ENCODE results near the gene APOA4.

DNA sequence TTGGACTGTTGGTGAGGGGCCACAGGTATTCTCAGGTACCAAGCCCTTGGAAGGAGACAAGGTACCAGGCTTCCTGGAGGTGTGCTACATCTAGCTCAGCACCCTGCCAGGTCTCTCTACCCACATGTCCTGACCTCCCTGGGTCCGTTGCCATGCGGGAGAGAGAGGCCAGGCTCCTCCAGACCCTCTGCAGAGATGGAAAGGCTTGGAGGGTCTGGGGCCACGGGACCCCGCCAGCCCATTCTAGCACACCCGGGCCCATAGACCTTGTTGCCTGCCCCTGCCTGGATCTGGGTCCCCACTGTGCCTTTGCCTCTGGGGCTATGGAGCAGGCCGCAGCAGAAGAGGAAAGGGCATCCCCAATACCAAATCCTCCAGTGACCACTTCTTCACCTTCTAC, 4.4 kb upstream of the APOA4 start:
- TF ChIP-seq, protein P1, sequence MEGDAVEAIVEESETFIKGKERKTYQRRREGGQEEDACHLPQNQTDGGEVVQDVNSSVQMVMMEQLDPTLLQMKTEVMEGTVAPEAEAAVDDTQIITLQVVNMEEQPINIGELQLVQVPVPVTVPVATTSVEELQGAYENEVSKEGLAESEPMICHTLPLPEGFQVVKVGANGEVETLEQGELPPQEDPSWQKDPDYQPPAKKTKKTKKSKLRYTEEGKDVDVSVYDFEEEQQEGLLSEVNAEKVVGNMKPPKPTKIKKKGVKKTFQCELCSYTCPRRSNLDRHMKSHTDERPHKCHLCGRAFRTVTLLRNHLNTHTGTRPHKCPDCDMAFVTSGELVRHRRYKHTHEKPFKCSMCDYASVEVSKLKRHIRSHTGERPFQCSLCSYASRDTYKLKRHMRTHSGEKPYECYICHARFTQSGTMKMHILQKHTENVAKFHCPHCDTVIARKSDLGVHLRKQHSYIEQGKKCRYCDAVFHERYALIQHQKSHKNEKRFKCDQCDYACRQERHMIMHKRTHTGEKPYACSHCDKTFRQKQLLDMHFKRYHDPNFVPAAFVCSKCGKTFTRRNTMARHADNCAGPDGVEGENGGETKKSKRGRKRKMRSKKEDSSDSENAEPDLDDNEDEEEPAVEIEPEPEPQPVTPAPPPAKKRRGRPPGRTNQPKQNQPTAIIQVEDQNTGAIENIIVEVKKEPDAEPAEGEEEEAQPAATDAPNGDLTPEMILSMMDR (IDR thresholded peaks at IDR 0.05), result no peak
- TF ChIP-seq POLR2A (IDR thresholded peaks at IDR 0.05) (no peak), POLR2AphosphoS5 (IDR thresholded peaks at IDR 0.05) (no peak), EP300 (IDR thresholded peaks at IDR 0.05) (no peak)

Measured in sigmoid colon (tissue), 4 donors.